Fibroblast of the conjunctiva (primary cell): ENCODE measurements around the gene SESN1.

Experiments used
- DNase-seq: peaks from one replicate; pipeline ENCODE4 v3.0.0-alpha.2; 2010; ENCODE audit warnings: low read depth

SESN1 gene

DNA sequence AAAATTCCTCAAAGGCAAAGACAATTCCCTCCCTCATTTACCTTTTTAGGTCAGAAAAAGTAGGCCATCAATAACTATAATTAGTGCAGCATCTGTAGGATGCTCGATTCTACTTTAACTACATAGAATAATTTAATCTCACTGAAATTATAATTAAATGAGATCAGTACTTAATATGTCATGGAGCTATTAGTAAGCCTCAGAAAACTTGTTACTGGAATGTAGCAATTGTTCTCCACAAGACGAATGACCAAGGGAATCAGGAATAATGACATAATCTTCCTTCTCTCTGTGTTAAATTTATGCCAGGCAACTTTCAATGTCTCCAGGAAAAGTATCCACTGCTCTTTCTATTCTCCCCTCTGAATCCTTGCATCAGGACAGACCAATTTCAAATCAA, 34.1 kb downstream of the SESN1 start:
- no peak for DNase-seq

GRCh38 chr6:109059571-109060021, 35.0 kb downstream of the SESN1 start:
- DNase-seq: no peak

DNA sequence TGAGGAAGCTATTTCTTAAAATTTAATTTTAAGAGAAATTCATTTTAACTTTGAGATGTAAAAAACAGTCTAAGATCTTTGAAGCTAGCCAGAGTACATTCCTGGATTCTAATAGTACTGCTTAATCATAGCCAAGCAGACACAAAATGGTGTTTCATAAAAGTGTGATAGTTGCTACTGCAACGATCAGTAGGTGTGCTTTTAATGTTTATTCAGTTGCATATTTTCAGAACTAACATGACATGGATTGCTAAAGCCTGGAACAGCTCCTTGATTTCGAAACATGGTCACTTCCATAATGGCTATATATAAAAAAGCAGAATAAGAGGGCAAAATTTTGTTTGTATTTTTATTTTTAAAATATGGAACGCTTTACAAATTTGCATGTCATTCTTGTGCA, 35.5 kb downstream of the SESN1 start:
- no peak for DNase-seq

DNA sequence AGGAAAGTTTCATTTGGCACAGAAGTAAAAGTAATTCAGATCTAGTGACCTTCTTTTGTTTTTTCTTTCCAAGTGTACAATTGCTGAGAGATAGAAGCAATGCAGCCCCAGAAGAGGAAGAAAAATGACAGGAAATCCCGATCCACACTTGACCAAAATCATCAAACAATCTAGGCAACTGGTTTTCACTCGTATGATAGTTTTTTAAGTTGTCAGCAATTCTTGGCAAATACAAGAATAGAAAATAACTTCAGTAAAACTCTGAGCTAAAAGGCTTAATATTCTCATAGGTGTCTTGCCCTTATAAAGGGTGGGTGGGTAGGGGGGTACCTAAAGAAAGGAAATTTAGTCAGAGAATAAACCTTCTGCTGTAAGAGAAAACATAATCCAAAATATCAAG, 36.0 kb downstream of the SESN1 start:
- no peak for DNase-seq

GRCh38 chr6:109056661-109057060, 38.0 kb downstream of the SESN1 start:
- no peak for DNase-seq

- DNase-seq: no peak
These were observed 38.8 kb downstream of the SESN1 start for GRCh38 chr6:109055771-109056235.

GRCh38 chr6:109053336-109053735, 41.3 kb downstream of the SESN1 start:
- DNase-seq: no peak

- DNase-seq: no peak
These were observed 41.8 kb downstream of the SESN1 start for GRCh38 chr6:109052852-109053251.

GRCh38 chr6:109052018-109052651, 42.5 kb downstream of the SESN1 start:
- DNase-seq: no peak

DNA sequence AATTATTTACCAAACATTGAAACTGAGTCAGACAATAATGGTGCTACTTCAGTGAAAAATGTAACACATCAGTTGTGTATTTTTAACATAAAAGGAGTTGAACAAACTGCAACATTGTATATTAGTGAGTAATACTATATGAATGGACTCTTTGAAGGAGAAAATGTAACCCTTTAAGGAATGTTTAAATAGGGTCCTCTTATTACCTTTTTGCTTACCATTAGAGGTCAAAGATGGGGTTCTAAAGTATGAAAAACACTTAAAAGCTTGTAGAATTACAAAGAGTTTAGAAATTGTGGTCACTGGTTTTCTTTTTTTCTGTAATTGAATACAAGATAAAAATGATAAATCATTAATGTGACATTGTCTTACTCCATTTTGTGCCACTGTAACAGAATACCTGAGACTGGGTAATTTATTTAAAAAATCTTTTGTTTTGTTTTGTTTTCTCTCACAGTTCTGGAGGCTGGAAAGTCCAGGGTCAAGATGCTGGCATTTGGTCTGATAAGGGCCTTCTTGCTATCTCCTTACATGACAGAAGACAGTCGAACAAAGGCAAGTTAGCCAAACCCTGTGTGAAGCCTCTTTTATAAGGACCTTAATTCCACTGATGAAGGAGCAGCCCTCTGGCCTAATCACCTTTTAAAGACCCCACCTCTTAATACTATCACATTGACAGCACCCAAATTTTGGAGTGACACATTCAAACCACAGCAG, 43.2 kb downstream of the SESN1 start:
- no peak for DNase-seq

GRCh38 chr6:109050447-109051102, 44.1 kb downstream of the SESN1 start:
- DNase-seq: no peak

- no peak for DNase-seq
These were observed 44.6 kb downstream of the SESN1 start for GRCh38 chr6:109050012-109050411.

- DNase-seq: no peak
These were observed 45.8 kb downstream of the SESN1 start for GRCh38 chr6:109048670-109049415.

DNA sequence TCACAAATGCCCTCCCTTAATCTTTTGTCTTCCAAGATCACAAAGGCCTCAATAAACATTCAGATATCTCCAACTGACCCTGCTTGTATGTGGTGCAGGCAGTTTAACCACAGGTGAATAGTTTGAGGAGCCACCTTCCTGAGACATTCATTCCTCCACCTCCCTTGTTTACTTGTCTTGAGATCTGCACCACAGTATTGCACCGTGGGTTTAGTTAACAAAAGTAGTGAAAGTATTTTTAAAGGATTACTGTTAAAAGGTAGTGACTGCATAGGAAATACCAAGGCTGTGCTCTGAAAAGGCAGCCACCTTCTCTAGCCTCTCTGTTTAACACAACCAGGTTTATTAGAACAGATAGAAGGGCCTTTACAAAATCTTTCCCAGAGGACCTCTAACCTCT, 46.5 kb downstream of the SESN1 start:
- no peak for DNase-seq

GRCh38 chr6:109045493-109045892, 49.2 kb downstream of the SESN1 start:
- DNase-seq: no peak

- no peak for DNase-seq
These were observed 54.9 kb downstream of the SESN1 start for GRCh38 chr6:109039795-109040194.

- no peak for DNase-seq
These were observed 55.7 kb downstream of the SESN1 start for GRCh38 chr6:109038837-109039398.

DNA sequence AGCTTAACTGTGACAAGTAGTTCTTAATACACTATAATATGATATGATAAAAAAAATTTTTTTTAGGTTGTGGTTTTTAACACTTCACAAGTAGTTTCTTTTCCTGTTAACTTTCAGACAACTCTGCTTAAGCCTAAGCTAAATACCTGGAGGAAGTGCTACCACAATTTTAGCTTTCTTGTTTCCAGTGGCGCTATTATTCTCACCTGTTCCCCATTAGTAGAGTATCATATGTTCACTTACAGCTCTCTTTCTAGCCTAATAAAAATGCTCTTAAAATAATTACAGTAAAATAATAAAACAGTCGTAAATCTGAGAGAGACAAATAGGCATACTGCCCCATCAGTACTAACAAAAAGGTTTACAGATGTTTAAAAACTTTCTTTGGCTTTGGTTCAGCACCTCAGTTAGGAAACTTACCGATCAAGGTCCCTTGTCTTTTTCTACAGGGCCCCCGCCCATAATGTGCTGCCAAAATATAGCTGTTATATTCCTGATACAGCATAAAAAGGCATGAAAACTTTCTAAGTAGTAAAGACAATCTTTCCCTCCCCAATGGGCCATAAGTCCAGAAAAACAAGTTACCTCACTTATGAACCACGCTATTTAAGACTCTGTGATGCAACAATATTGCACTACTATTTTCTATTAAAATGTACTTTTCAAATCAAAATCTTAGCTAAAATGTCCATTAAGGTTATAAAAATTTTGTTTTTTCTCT, 57.9 kb downstream of the SESN1 start:
- no peak for DNase-seq

- peak; percentile 33 for DNase-seq
These were observed 60.1 kb downstream of the SESN1 start for GRCh38 chr6:109034526-109034925.

GRCh38 chr6:109033655-109034054, 61.0 kb downstream of the SESN1 start:
- no peak for DNase-seq

- no peak for DNase-seq
These were observed 63.2 kb downstream of the SESN1 start for GRCh38 chr6:109031416-109031815.
